Left lung (tissue), 10 donors: ENCODE measurements around the gene DNASE2B. TPM values are rescaled to one million over a fixed set of nuclear protein-coding genes. Genes with fewer than 3 reads are reported as not detected.

ENCODE experiments used
- ATAC-seq: fragments of 200-7000 bp; cut with Tn5 transposase; one replicate; pipeline ENCODE4 v1.9.1; 2020; ENCODE audit warnings: moderate library complexity
- DNase-seq, 4 donors: peaks; one replicate each; pipeline ENCODE4 v3.0.0-alpha.2; 2013 to 2020
- H3K27ac ChIP-seq, 2 donors: fragments of 200-600 bp; sonication (generic) in 1 of 2; one replicate each; pipeline versions ENCODE4 v1.5.0 to v1.8.0; 2020 to 2021
- H3K27me3 ChIP-seq, 2 donors: fragments of 200-600 bp; sonication (generic) in 1 of 2; one replicate each; pipeline versions ENCODE4 v1.5.0 to v1.8.0; 2020 to 2021
- H3K36me3 ChIP-seq, 2 donors: fragments of 200-600 bp; sonication (generic) in 1 of 2; one replicate each; pipeline versions ENCODE4 v1.5.0 to v1.8.0; 2020 to 2021
- H3K4me1 ChIP-seq, 2 donors: fragments of 200-600 bp; one replicate each; pipeline ENCODE4 v1.8.0; 2021
- H3K4me3 ChIP-seq, 2 donors: fragments of 200-600 bp; sonication (generic) in 1 of 2; one replicate each; pipeline versions ENCODE4 v1.5.0 to v1.8.0; 2020 to 2021; ENCODE audit warnings: mild to moderate bottlenecking in 1 of 2
- H3K9me3 ChIP-seq, 2 donors: fragments of 200-600 bp; sonication (generic) in 1 of 2; one replicate each; pipeline versions ENCODE4 v1.5.0 to v1.8.0; 2020 to 2021
- intact Hi-C, 2 donors: fragments of 100-400 bp; cut with DNase I; formaldehyde crosslinking; loops; one replicate each; pipeline versions ENCODE4 v1.11.2 to v1.14.2; 2022
- polyA plus RNA-seq, 6 donors: library from polyadenylated mRNA; unstranded; fragments of 120-200 nt; gene quantifications; one replicate each; pipeline ENCODE4 v1.2.1, GENCODE V29; 2013; ENCODE audit not compliant: insufficient read length in 6 of 6
- total RNA-seq, 2 donors: library from RNA; stranded (reverse); fragmentation: NEBNext Ultra II Directional; extraction: Animal tissue kit (Norgen Biotek cat#: 25700); gene quantifications; one replicate each; pipeline ENCODE4 v1.2.1, GENCODE V29; 2021
- TF ChIP-seq, protein P1 (sequence below), 2 donors: fragments of 200-600 bp; sonication (generic) in 1 of 2; IDR thresholded peaks; one replicate each; pipeline versions ENCODE4 v1.5.0 to v1.8.0; 2021; ENCODE audit warnings: antibody characterized with exemption in 2 of 2
- donor health status: DM: no; HTN: yes; CAD: no.
- donor health status: DM: no; HTN: no; CAD: no.

The DNASE2B gene
- total and polyA plus RNA-seq, 8 donors, result 0.11 to 2.7 (median 0.35) TPM; not detected in 3

DNA sequence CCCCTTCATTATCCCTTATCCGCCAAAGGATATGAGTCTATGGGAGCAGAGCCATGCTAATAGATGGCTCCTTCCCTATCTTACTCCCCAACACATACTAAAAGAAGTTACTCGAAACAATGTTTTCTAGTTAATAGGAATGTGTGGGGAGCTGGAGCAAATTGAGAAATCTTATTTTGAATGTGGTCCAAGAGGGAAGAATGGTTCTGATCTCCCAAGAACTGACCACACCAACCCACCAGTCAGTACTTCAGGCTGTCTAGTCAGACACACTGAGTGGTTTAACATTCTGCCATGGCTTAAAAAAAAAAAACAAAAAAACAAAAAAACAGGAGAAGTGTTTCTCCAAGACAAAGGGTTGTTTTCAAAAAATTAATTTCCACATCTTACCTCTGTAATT, 31.5 kb upstream of the DNASE2B start:
- Histone ChIP-seq H3K9me3 (no peaks in the 10 kb centered on the region), H3K27me3 (no peaks in the 10 kb centered on the region), H3K36me3 (no peaks in the 10 kb centered on the region), H3K27ac (peak overlapping the region in 1 of 2 donors; percentile 19), H3K4me3 (no peak overlapping the region), H3K4me1 (peaks cover 15 to 17% of the 10 kb centered on the region in 2 donors)
- DNase-seq (no peak), ATAC-seq (peak; percentile 6)
- TF ChIP-seq, protein P1, sequence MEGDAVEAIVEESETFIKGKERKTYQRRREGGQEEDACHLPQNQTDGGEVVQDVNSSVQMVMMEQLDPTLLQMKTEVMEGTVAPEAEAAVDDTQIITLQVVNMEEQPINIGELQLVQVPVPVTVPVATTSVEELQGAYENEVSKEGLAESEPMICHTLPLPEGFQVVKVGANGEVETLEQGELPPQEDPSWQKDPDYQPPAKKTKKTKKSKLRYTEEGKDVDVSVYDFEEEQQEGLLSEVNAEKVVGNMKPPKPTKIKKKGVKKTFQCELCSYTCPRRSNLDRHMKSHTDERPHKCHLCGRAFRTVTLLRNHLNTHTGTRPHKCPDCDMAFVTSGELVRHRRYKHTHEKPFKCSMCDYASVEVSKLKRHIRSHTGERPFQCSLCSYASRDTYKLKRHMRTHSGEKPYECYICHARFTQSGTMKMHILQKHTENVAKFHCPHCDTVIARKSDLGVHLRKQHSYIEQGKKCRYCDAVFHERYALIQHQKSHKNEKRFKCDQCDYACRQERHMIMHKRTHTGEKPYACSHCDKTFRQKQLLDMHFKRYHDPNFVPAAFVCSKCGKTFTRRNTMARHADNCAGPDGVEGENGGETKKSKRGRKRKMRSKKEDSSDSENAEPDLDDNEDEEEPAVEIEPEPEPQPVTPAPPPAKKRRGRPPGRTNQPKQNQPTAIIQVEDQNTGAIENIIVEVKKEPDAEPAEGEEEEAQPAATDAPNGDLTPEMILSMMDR (IDR thresholded peaks at IDR 0.05), result no peak
- intact Hi-C loops, result no loop called here

DNA sequence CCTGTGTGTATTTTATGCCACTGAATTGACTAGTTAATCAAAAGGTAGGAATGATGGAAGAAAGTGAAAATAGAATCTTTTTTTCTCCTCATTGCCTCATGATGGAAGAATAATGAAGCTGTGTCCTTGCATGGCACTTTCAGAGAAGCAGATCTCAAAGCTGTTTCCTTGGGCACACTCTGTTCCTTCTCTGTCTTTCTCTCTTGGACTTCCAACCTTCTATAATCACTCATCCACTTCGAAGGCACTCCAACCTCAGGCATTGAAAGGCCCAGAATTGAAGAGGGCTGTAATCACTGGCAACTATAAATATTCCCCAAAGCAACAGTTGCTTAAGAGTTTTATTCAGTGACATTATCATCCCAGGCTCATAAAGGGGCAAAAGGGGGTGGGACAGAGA, 31.1 kb upstream of the DNASE2B start:
- Histone ChIP-seq H3K27ac (peak overlapping the region in 1 of 2 donors; percentile 19), H3K4me3 (no peak overlapping the region), H3K4me1 (peaks cover 15 to 17% of the 10 kb centered on the region in 2 donors), H3K27me3 (no peaks in the 10 kb centered on the region), H3K9me3 (no peaks in the 10 kb centered on the region), H3K36me3 (no peaks in the 10 kb centered on the region)
- TF ChIP-seq, protein P1 (IDR thresholded peaks at IDR 0.05), result no peak
- DNase-seq (no peak), ATAC-seq (peak; percentile 13)
- intact Hi-C loops, result no loop called here

DNA sequence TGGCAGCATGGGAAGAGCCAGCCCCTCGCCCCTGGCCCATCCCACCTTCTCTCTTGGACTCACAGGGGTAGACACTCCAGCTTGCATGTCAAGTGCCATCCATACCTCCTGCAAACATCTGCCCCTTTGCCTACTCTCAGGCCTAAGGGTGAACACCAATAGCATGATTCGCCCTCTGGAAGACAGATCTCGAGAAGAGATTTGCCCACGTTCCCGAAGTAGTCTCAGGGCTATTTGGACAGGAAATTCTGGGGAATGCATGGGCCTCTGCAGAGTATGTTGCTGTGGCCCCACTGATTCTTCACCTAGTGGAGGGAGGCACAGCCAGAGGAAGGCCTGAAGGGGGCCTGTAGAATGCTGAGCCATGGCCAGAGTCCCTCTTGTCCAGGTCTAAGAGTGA, 29.8 kb upstream of the DNASE2B start:
- no peaks in the 10 kb centered on the region for H3K9me3 ChIP-seq
- H3K4me1 ChIP-seq, result peaks cover 15 to 17% of the 10 kb centered on the region in 2 donors
- H3K36me3 ChIP-seq, result no peaks in the 10 kb centered on the region
- DNase-seq, result no peak
- no peaks in the 10 kb centered on the region for H3K27me3 ChIP-seq
- H3K4me3 ChIP-seq, result no peak overlapping the region
- TF ChIP-seq, protein P1 (IDR thresholded peaks at IDR 0.05), result no peak
- no peak overlapping the region for H3K27ac ChIP-seq
- no peak for ATAC-seq
- intact Hi-C loops, result no loop called here

DNA sequence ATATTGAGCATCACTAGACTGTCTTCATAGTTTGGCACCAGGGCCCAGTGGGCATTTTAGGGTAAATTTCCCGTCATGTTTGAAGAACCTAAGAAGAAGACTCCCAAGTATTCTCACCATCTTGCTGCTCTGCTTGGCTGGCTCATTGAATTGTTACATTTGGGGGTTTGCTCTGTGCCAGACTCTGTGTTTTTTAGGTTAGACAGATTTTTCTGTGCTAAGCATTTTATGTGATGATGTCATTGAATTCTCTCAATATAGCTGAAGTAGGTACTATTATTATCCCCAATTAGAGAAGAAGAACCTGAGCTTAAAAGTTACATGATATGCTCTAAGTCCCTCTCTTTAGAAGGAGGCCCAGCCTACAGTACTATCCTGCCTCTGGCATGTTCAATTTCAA, 28.0 kb upstream of the DNASE2B start:
- Histone ChIP-seq H3K27me3 (no peaks in the 10 kb centered on the region), H3K36me3 (no peaks in the 10 kb centered on the region), H3K4me1 (peaks cover 14 to 17% of the 10 kb centered on the region in 2 donors), H3K27ac (no peak overlapping the region), H3K9me3 (no peaks in the 10 kb centered on the region), H3K4me3 (no peak overlapping the region)
- TF ChIP-seq, protein P1 (IDR thresholded peaks at IDR 0.05), result no peak
- ATAC-seq (no peak), DNase-seq (no peak)
- intact Hi-C loops, result no loop called here

DNA sequence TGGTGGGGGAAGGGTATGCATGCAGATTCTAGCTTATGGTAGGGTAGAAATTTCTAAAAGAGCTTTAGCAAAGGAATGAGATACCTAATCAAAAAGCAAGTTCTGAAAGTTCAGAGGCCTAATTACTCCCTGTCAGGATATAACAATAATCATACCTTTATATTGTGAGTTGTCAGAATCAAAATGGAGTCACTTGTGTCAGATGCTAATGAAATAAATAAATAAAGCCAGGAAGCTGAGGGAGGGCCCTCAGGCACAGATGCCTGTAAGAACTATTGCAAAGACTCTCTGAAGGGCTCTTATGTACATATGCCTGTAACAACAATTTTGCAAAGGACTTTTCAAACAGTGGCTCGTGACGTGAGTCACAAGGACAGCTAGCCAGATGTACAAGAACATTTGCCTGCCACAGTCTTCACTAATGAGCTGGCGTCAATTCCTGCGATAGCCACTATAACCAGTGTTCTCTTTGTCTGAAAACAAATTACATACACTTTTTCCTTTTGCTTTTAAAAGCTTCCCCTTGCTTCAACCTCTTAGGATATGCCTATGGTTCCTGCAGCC, 27.4 kb upstream of the DNASE2B start:
- H3K4me1 ChIP-seq, result peaks cover 7 to 11% of the 10 kb centered on the region in 2 donors
- no peak overlapping the region for H3K4me3 ChIP-seq
- DNase-seq, result peak in 1 of 4 donors; percentile 56
- no peak overlapping the region for H3K27ac ChIP-seq
- intact Hi-C loops, result no loop called here
- H3K27me3 ChIP-seq, result no peaks in the 10 kb centered on the region
- ATAC-seq, result peak; percentile 84
- H3K9me3 ChIP-seq, result no peaks in the 10 kb centered on the region
- TF ChIP-seq, protein P1 (IDR thresholded peaks at IDR 0.05), result no peak
- no peaks in the 10 kb centered on the region for H3K36me3 ChIP-seq
